NCI-H2081 treated with DMSO at 0.1 percent for 48 hours (cell line): ENCODE data around the gene OR5B3.
"Not testable (repeated sequence)": the region's sequence is repeated elsewhere in the genome, so short reads cannot be mapped to it uniquely, and the experiment has no call there.

Experiments
- DNase-seq: peaks from one replicate; lab custom pipeline; 2025; lab: John Stamatoyannopoulos, UW

OR5B3 gene

DNA sequence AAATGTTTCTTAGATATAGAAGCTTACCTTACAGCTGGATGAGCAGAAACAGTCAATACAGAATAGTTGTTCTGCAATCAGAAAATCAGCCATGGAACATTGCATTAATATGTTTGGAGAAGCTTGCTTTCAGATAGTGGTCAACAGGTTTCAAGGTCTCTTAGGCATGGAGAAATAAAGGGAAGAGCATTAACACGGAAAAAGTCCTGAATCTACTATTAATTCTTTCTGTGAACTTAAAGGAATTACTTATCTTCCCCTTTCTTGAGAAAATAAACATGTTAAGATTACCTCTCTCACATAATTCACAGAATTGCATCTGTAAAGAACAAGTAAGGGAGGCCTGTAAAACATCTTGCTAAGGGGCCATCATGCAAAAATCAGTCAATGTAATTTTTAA lies at the start of gene OR5B3:
Gene OR5B3 (minus strand): TSS at position 101 of the 400 bp plus-strand sequence. CDS start 3,465 bp downstream, outside the sequence.
- DNase-seq: no peak

DNA sequence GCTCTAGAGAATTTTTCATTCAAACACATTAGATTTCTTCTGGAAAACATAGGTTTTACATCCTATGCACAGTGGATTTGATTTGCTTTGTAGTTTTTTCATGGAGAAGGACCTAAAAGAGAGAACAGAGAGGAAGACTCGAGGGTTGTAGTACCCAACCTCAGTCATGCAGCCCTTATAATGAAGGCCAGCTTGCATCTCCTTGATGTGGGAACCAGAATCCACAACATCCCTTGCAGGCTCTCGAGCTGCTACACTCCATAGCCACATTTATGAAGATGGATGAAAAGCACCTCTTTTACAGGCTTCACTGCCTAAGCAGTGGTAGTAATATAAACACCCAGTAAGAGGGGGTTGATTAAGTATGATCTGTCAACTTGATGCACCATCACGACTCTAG lies 44.9 kb upstream of the OR5B3 start:
- no peak for DNase-seq

DNA sequence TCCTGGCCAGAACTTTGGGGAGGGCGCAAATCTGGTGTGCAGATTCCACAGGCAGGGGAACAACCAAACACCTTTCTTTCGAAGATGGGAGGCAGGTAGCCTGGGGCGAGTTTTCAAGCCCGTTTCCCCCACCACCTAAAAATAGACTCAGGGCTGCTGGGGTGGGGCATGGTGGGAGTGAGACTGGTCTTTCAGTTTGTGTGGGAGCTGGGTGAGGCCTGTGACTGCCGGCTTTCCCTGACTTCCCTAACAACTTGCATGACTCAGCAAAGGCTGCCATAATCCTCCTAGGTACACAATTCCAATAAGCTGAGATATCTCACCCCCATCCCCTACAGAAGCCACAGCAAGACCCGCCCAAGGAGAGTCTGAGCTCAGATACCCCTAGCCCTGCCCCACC lies 39.6 kb upstream of the OR5B3 start:
- DNase-seq: no peak

GRCh38 chr11:58444300-58444699 lies 37.6 kb upstream of the OR5B3 start:
- no peak for DNase-seq

- no peak for DNase-seq
These were observed 35.5 kb upstream of the OR5B3 start, which contains the start of gene OR5B12 for GRCh38 chr11:58442136-58442535. TSS of gene OR5B12 (minus strand) at chr11:58442236. CDS start at chr11:58440151, 2,085 bp downstream.

GRCh38 chr11:58438486-58438885 lies 31.8 kb upstream of the OR5B3 start:
- DNase-seq: no peak

- DNase-seq: no peak
These were observed 27.5 kb upstream of the OR5B3 start for GRCh38 chr11:58434217-58434616.

- no peak for DNase-seq
These were observed 27.0 kb upstream of the OR5B3 start for GRCh38 chr11:58433638-58434203.

DNA sequence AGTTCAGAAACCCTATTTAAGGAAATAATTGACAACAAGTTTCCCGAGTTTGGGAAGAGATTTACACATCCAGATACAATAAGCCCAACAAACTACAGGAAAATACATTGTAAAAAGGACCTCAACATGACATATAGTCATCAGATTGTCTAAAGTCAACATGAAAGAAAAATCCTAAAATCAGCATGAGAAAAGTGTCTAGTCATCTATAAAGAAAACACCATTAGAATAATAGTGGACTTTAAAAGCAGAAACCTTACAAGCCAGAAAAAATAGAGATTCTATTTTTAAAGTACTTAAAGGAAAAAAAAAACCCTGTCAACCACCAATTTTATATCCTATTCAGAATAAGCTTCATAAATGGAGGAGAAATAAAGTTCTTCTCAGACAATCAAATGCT lies 22.6 kb upstream of the OR5B3 start:
- DNase-seq: no peak

GRCh38 chr11:58428021-58428420 lies 21.3 kb upstream of the OR5B3 start, which contains the start of gene OR5B2:
TSS of gene OR5B2 (minus strand) at chr11:58428121. CDS start at chr11:58423261, 4,860 bp downstream.
- no peak for DNase-seq

GRCh38 chr11:58399622-58400021 lies 7.1 kb downstream of the OR5B3 start:
- not testable (repeated sequence) for DNase-seq

- DNase-seq: no peak
These were observed 11.1 kb downstream of the OR5B3 start for GRCh38 chr11:58395581-58395980.

GRCh38 chr11:58394195-58394594 lies 12.5 kb downstream of the OR5B3 start:
- DNase-seq: no peak

DNA sequence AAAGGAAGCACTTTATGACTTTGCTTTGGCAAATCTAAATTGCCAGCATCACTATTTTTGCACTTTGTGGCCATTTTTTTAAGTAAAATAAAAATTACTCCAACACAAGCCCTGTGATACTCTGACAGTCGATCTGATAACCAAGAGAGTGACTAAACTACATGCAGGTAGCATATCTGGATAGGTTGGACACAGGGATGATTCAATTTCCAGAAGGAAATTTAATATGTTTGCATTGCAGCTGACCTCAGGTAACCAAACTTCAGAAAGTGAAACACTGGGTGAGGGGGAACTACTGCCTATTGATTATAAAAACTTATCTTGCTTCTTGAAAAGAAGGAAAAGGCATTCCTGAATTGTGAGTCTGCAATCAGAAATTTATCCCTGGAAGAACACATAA lies 13.9 kb downstream of the OR5B3 start:
- no peak for DNase-seq

- DNase-seq: no peak
These were observed 14.8 kb downstream of the OR5B3 start for GRCh38 chr11:58391879-58392278.

DNA sequence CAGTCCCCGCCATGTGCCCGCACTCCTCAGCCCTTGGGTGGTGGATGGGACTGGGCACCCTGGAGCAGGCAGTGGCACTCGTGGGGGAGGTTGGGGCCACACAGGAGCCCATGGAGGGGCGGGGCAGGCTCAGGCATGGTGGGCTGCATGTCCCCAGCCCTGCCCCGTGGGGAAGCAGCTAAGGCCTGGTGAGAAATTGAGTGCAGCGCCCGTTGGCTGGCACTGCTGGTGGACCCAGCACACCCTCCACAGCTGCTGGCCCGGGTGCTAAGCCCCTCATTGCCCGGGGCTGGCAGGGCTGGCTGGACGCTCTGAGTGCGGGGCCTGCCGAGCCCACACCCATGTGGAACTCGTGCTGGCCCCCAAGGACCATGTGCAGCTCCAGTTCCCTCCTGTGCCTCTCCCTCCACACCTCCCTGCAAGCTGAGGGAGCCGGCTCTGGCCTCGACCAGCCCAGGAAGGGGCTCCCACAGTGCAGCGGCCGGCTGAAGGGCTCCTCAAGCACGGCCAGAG lies 16.1 kb downstream of the OR5B3 start:
- no peak for DNase-seq

DNA sequence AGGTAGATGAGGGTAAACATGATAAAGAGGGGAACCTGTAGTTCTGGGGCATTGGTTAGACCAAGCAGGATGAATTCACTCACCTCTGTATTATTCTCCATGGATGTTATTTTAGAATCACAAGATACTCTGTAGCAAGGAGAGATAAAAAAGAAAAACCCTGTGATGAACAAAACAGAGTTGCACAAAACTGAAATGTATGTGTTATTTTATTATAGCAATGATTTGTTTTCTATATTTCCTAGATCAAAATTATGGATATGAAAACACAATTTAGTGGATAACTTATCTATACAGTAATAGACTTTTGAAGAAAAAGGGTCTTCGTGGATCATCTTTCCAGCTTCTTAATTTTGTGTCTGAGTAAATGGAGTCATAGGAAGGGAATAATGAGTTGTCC lies 47.7 kb downstream of the OR5B3 start, which contains the start of gene OR5B17:
Gene OR5B17 (minus strand): TSS at position 101 of the 400 bp plus-strand sequence. CDS start 0 bp downstream, at position 101.
- DNase-seq: no peak

DNA sequence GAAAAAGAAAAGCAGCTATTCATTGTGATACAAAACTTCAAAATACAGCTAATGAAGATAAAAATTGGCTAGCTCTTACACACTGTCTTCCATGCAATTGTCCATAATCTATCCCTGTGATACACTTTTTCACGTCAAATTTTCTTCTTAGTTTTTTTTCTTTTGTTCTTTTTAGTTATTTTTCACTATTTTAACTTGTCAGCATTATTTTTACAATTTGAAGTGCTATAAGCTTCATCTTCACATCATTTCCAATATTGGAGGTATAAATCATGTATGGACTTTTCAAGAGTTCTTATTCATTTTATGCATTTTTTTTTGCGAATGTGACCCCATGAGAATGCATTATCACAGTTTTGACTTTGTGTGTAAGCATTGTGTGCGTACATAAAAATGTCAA lies 51.9 kb downstream of the OR5B3 start:
- DNase-seq: no peak
